GM23338 (cell line): ENCODE measurements around the gene DLG2. TPM values are rescaled to one million over a fixed set of nuclear protein-coding genes. Genes with fewer than 3 reads are reported as not detected.

Source experiments
- ATAC-seq: fragments of 200-7000 bp; cut with Tn5 transposase; 3 replicates; pipeline ENCODE4 v1.9.1; 2020
- DNase-seq: peaks from one replicate; pipeline ENCODE4 v3.0.0-alpha.2; 2015; ENCODE audit warnings: low spot score
- H2AFZ ChIP-seq: fragments of 200-600 bp; sonication (generic); 2 replicates; pipeline ENCODE4 v1.8.0; 2016; ENCODE audit warnings: antibody characterized with exemption, mild to moderate bottlenecking, moderate library complexity
- H3F3A ChIP-seq: fragments of 200-600 bp; sonication (generic); replicated peaks from 2 replicates; pipeline ENCODE4 v1.8.0; 2017; ENCODE audit warnings: antibody characterized with exemption, mixed run types, low read depth
- H3K27ac ChIP-seq: fragments of 200-600 bp; sonication (generic); 2 replicates; pipeline ENCODE4 v1.6.1; 2016; ENCODE audit warnings: low read depth
- H3K27me3 ChIP-seq: fragments of 200-600 bp; sonication (generic); 2 replicates; pipeline ENCODE4 v1.8.0; 2016; ENCODE audit warnings: mild to moderate bottlenecking, mixed run types, moderate library complexity; ENCODE audit not compliant: insufficient read depth
- H3K36me3 ChIP-seq: fragments of 200-600 bp; sonication (generic); 2 replicates; pipeline ENCODE4 v1.8.0; 2016; ENCODE audit warnings: mild to moderate bottlenecking; ENCODE audit not compliant: insufficient read depth
- H3K4me1 ChIP-seq: fragments of 200-600 bp; sonication (generic); 2 replicates; pipeline ENCODE4 v1.8.0; 2016; ENCODE audit warnings: mild to moderate bottlenecking, moderate library complexity; ENCODE audit not compliant: insufficient read depth
- H3K4me2 ChIP-seq: fragments of 200-600 bp; sonication (generic); 2 replicates; pipeline ENCODE4 v1.7.1; 2017; ENCODE audit warnings: mixed run types
- H3K4me3 ChIP-seq: fragments of 200-600 bp; sonication (generic); 2 replicates; pipeline ENCODE4 v1.6.1; 2016; ENCODE audit warnings: mixed run types
- H3K79me2 ChIP-seq: fragments of 200-600 bp; sonication (generic); replicated peaks from 2 replicates; pipeline ENCODE4 v1.8.0; 2017; ENCODE audit warnings: mild to moderate bottlenecking; ENCODE audit not compliant: insufficient read depth
- H3K9me2 ChIP-seq: fragments of 200-600 bp; sonication (generic); 2 replicates; pipeline ENCODE4 v1.8.0; 2017; ENCODE audit not compliant: insufficient read depth
- H4K20me1 ChIP-seq: fragments of 200-600 bp; sonication (generic); replicated peaks from 2 replicates; pipeline ENCODE4 v1.8.0; 2017; ENCODE audit warnings: mild to moderate bottlenecking; ENCODE audit not compliant: insufficient read depth
- H3K27ac Mint-ChIP-seq: 2 replicates; pipeline ENCODE4 v1.8.0; 2020; ENCODE audit warnings: inconsistent platforms, mild to moderate bottlenecking, moderate library complexity, mixed read lengths
- H3K27me3 Mint-ChIP-seq: 3 replicates; pipeline ENCODE4 v1.8.0; 2022; ENCODE audit warnings: low read depth, mild to moderate bottlenecking, moderate library complexity, mixed read lengths, inconsistent platforms; ENCODE audit not compliant: insufficient read depth, poor library complexity
- H3K36me3 Mint-ChIP-seq: 3 replicates; pipeline ENCODE4 v1.8.0; 2021; ENCODE audit warnings: low read depth, mild to moderate bottlenecking, inconsistent platforms, moderate library complexity, mixed read lengths
- H3K4me1 Mint-ChIP-seq: 3 replicates; pipeline ENCODE4 v1.8.0; 2020; ENCODE audit warnings: mild to moderate bottlenecking, inconsistent platforms, mixed read lengths
- H3K4me3 Mint-ChIP-seq: 3 replicates; pipeline ENCODE4 v1.8.0; 2021; ENCODE audit warnings: moderate library complexity, mild to moderate bottlenecking, inconsistent platforms, mixed read lengths
- H3K9me3 Mint-ChIP-seq: 3 replicates; pipeline ENCODE4 v1.8.0; 2020; ENCODE audit warnings: moderate library complexity, mild to moderate bottlenecking, inconsistent platforms, mixed read lengths
- CREB1 ChIP-seq: fragments of 250-450 bp; sonication (Bioruptor Pico); IDR thresholded peaks from 2 replicates; pipeline ENCODE4 v1.5.0; 2020; ENCODE audit warnings: low read depth, mild to moderate bottlenecking, moderate library complexity
- EZH2 ChIP-seq: fragments of 200-600 bp; sonication (generic); IDR thresholded peaks from one replicate; pipeline ENCODE4 v1.8.0; 2017; ENCODE audit warnings: antibody characterized with exemption, mild to moderate bottlenecking, low read depth; ENCODE audit not compliant: unreplicated experiment
- JUNB ChIP-seq: IDR thresholded peaks from one replicate; pipeline ENCODE4 v1.6.1; 2016; ENCODE audit warnings: antibody characterized with exemption; ENCODE audit not compliant: unreplicated experiment
- NANOG ChIP-seq: IDR thresholded peaks from 2 replicates; pipeline ENCODE4 v1.6.1; 2016; ENCODE audit warnings: antibody characterized with exemption, borderline replicate concordance
- POLR2AphosphoS5 ChIP-seq: IDR thresholded peaks from 2 replicates; pipeline ENCODE4 v1.6.1; 2016; ENCODE audit warnings: antibody characterized with exemption, low read depth
- STAT1 ChIP-seq: IDR thresholded peaks from one replicate; pipeline ENCODE4 v1.6.1; 2016; ENCODE audit warnings: antibody characterized with exemption; ENCODE audit not compliant: unreplicated experiment
- ZNF114 ChIP-seq: fragments of 250-450 bp; sonication (Bioruptor Pico); IDR thresholded peaks from 2 replicates; pipeline ENCODE4 v1.5.0; 2020; ENCODE audit warnings: mild to moderate bottlenecking, moderate library complexity
- ZNF331 ChIP-seq: fragments of 250-450 bp; sonication (Bioruptor Pico); IDR thresholded peaks from 2 replicates; pipeline ENCODE4 v1.5.0; 2020; ENCODE audit warnings: low read depth, mild to moderate bottlenecking, moderate library complexity
- polyA plus RNA-seq: library from polyadenylated mRNA; unstranded; fragments of >200 nt; fragmentation: Nextera tagmentation; extraction: Ambion mirVana; gene quantifications from 2 replicates; pipeline ENCODE4 v1.2.1, GENCODE V29; 2016
- total RNA-seq: library from RNA; depleted of rRNA; stranded (reverse); fragments of >200 nt; shearing (Covaris generic); gene quantifications from 2 replicates; pipeline ENCODE4 v1.2.3, GENCODE V29; 2014
- TF ChIP-seq, protein P1 (sequence below), 2 experiments: fragments of 200-600 bp in 1 of 2; sonication (generic) in 1 of 2; conservative IDR thresholded peaks; 2 replicates each; pipeline versions ENCODE4 v1.5.1 to v1.6.1; 2016 to 2017; ENCODE audit warnings: antibody characterized with exemption in 2 of 2, low read depth in 2 of 2, mild to moderate bottlenecking in 2 of 2, moderate library complexity in 1 of 2
- TF ChIP-seq, protein P2 (sequence below): IDR thresholded peaks from one replicate; pipeline ENCODE4 v1.6.1; 2018; ENCODE audit warnings: antibody characterized with exemption; ENCODE audit not compliant: unreplicated experiment
- TF ChIP-seq, protein P3 (sequence below): fragments of 250-450 bp; sonication (Bioruptor Pico); IDR thresholded peaks from 2 replicates; pipeline ENCODE4 v1.5.0; 2020; ENCODE audit warnings: mild to moderate bottlenecking, moderate library complexity

The DLG2 gene
- total and polyA plus RNA-seq, 2 experiments from 2014 or later: 19.8 to 21.5 TPM

DNA sequence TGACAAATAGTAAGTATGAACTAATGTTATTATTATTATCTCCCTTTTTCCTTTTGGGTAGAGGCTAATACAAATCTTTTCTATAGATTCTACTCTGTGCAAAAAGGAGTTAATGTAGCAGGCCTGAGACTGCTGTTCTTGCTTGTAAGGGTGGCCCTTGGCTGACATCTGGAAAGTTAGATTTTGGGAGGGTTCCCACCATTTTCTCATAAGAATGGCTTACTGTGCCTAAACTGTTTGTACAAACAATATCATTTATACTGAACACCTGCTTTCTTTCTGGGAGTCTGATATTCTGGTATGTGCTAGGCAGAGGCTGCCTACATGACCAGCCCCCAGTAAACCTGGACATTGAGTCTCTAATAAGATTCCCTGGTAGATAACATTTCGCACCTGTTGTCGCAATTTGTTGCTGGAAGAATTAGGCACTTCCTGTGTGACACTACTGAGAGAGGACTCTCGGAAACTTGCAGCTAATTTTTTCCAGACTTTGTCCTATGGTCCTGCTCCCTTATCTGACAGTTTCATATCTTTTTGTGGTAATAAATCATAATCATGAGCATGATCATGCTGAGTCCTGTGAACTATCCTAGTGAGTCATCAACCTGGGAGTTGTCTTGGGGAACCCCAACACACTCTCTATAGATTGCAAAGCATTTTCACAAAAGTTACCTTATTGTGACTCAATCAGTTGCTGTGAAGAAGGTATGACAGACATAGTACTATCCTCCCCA lies 2083.3 kb downstream of the DLG2 start (continued):
- TF ChIP-seq, protein P1, sequence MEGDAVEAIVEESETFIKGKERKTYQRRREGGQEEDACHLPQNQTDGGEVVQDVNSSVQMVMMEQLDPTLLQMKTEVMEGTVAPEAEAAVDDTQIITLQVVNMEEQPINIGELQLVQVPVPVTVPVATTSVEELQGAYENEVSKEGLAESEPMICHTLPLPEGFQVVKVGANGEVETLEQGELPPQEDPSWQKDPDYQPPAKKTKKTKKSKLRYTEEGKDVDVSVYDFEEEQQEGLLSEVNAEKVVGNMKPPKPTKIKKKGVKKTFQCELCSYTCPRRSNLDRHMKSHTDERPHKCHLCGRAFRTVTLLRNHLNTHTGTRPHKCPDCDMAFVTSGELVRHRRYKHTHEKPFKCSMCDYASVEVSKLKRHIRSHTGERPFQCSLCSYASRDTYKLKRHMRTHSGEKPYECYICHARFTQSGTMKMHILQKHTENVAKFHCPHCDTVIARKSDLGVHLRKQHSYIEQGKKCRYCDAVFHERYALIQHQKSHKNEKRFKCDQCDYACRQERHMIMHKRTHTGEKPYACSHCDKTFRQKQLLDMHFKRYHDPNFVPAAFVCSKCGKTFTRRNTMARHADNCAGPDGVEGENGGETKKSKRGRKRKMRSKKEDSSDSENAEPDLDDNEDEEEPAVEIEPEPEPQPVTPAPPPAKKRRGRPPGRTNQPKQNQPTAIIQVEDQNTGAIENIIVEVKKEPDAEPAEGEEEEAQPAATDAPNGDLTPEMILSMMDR (conservative IDR thresholded peaks at IDR 0.05; ENCODE audit: low read depth in 2 of 2): no peak
- TF ChIP-seq POLR2AphosphoS5 (no peak), CREB1 (no peak)
- TF ChIP-seq, protein P2, sequence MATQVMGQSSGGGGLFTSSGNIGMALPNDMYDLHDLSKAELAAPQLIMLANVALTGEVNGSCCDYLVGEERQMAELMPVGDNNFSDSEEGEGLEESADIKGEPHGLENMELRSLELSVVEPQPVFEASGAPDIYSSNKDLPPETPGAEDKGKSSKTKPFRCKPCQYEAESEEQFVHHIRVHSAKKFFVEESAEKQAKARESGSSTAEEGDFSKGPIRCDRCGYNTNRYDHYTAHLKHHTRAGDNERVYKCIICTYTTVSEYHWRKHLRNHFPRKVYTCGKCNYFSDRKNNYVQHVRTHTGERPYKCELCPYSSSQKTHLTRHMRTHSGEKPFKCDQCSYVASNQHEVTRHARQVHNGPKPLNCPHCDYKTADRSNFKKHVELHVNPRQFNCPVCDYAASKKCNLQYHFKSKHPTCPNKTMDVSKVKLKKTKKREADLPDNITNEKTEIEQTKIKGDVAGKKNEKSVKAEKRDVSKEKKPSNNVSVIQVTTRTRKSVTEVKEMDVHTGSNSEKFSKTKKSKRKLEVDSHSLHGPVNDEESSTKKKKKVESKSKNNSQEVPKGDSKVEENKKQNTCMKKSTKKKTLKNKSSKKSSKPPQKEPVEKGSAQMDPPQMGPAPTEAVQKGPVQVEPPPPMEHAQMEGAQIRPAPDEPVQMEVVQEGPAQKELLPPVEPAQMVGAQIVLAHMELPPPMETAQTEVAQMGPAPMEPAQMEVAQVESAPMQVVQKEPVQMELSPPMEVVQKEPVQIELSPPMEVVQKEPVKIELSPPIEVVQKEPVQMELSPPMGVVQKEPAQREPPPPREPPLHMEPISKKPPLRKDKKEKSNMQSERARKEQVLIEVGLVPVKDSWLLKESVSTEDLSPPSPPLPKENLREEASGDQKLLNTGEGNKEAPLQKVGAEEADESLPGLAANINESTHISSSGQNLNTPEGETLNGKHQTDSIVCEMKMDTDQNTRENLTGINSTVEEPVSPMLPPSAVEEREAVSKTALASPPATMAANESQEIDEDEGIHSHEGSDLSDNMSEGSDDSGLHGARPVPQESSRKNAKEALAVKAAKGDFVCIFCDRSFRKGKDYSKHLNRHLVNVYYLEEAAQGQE: no peak

DNA sequence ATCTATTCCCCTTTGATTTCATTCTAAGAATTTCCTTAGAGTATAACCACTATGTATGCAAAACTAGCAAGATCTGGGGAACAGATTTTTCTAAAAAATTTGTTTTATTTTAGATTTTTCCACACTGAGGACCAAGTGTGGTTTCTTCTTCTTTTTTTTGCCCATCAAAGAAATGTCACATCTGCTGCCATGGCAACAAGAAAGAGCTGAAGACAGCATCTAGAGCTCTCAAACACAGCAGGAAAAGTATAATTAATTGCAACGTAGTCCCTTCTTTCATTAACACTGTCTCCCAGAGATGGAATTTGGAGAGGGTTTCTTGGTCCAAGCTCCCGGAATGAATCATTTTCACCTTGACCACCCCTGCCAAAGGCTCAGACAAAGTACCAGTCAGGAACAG lies 2084.3 kb downstream of the DLG2 start:
- Histone ChIP-seq H3K79me2 (no peaks in the 10 kb centered on the region), H3K4me2 (no peak overlapping the region), H4K20me1 (no peaks in the 10 kb centered on the region), H3K4me3 (no peak overlapping the region), H3K27me3 (no peaks in the 10 kb centered on the region), H3K27ac (no peak overlapping the region), H3K36me3 (no peaks in the 10 kb centered on the region), H3K4me1 (0 out of 2 replicates have a peak, but pooled peaks cover 6% of the 10 kb centered on the region), H3K9me2 (no peaks in the 10 kb centered on the region), H3F3A (no peaks in the 10 kb centered on the region), H2AFZ (no peak overlapping the region)
- no peak for ATAC-seq
- DNase-seq: no peak
- Mint-ChIP-seq H3K27me3 (peaks cover 4% of the 10 kb centered on the region), H3K36me3 (no peaks in the 10 kb centered on the region), H3K27ac (no peak overlapping the region), H3K4me3 (no peak overlapping the region), H3K9me3 (no peaks in the 10 kb centered on the region), H3K4me1 (peaks cover 11% of the 10 kb centered on the region)
- TF ChIP-seq EZH2: no peak
- no peak for TF ChIP-seq ZNF331 (CRISPR knock-in tag)
- TF ChIP-seq, protein P3, sequence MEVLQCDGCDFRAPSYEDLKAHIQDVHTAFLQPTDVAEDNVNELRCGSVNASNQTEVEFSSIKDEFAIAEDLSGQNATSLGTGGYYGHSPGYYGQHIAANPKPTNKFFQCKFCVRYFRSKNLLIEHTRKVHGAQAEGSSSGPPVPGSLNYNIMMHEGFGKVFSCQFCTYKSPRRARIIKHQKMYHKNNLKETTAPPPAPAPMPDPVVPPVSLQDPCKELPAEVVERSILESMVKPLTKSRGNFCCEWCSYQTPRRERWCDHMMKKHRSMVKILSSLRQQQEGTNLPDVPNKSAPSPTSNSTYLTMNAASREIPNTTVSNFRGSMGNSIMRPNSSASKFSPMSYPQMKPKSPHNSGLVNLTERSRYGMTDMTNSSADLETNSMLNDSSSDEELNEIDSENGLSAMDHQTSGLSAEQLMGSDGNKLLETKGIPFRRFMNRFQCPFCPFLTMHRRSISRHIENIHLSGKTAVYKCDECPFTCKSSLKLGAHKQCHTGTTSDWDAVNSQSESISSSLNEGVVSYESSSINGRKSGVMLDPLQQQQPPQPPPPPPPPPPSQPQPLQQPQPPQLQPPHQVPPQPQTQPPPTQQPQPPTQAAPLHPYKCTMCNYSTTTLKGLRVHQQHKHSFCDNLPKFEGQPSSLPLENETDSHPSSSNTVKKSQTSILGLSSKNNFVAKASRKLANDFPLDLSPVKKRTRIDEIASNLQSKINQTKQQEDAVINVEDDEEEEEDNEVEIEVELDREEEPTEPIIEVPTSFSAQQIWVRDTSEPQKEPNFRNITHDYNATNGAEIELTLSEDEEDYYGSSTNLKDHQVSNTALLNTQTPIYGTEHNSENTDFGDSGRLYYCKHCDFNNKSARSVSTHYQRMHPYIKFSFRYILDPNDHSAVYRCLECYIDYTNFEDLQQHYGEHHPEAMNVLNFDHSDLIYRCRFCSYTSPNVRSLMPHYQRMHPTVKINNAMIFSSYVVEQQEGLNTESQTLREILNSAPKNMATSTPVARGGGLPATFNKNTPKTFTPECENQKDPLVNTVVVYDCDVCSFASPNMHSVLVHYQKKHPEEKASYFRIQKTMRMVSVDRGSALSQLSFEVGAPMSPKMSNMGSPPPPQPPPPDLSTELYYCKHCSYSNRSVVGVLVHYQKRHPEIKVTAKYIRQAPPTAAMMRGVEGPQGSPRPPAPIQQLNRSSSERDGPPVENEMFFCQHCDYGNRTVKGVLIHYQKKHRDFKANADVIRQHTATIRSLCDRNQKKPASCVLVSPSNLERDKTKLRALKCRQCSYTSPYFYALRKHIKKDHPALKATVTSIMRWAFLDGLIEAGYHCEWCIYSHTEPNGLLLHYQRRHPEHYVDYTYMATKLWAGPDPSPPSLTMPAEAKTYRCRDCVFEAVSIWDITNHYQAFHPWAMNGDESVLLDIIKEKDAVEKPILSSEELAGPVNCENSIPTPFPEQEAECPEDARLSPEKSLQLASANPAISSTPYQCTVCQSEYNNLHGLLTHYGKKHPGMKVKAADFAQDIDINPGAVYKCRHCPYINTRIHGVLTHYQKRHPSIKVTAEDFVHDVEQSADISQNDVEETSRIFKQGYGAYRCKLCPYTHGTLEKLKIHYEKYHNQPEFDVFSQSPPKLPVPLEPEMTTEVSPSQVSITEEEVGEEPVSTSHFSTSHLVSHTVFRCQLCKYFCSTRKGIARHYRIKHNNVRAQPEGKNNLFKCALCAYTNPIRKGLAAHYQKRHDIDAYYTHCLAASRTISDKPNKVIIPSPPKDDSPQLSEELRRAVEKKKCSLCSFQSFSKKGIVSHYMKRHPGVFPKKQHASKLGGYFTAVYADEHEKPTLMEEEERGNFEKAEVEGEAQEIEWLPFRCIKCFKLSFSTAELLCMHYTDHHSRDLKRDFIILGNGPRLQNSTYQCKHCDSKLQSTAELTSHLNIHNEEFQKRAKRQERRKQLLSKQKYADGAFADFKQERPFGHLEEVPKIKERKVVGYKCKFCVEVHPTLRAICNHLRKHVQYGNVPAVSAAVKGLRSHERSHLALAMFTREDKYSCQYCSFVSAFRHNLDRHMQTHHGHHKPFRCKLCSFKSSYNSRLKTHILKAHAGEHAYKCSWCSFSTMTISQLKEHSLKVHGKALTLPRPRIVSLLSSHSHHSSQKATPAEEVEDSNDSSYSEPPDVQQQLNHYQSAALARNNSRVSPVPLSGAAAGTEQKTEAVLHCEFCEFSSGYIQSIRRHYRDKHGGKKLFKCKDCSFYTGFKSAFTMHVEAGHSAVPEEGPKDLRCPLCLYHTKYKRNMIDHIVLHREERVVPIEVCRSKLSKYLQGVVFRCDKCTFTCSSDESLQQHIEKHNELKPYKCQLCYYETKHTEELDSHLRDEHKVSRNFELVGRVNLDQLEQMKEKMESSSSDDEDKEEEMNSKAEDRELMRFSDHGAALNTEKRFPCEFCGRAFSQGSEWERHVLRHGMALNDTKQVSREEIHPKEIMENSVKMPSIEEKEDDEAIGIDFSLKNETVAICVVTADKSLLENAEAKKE (CRISPR knock-in tag): no peak
- no peak for TF ChIP-seq ZNF114 (CRISPR knock-in tag)
- no peak for TF ChIP-seq STAT1
- TF ChIP-seq, protein P1 (conservative IDR thresholded peaks at IDR 0.05; ENCODE audit: low read depth in 2 of 2): no peak
- TF ChIP-seq JUNB: no peak
- TF ChIP-seq NANOG: no peak
